Breast epithelium (tissue), 3 donors: ENCODE measurements around the gene CTNNAL1.

ENCODE experiments used
- POLR2A ChIP-seq: fragments of 450-650 bp; IDR thresholded peaks from one replicate; pipeline ENCODE4 v1.6.1; 2016; ENCODE audit warnings: antibody characterized with exemption, mild to moderate bottlenecking, moderate library complexity
- TF ChIP-seq, protein P1 (sequence below), 3 donors: fragments of 450-650 bp; IDR thresholded peaks; one replicate each; pipeline ENCODE4 v1.5.1; 2016 to 2017; ENCODE audit warnings: antibody characterized with exemption in 3 of 3, mild to moderate bottlenecking in 3 of 3, moderate library complexity in 3 of 3

DNA sequence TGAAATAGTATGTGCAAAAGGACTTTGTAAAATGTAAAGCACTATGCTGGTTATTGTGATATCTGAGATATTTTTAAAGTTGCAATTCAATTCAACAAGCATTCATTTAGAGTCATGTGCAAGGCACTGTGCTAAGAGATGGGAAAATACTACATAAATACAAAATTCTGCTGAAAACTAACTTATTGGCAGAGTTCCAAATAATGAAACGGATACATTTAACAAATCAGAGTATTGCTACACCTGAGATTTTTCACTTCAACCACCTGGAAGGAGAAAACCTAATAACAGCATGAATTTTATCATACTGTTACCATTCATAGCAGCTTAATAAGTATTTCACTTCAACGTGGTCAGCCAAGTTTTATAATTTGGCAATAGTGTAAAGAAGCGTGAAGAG, 6.1 kb upstream of the CTNNAL1 start:
- TF ChIP-seq POLR2A = no peak
- TF ChIP-seq, protein P1, sequence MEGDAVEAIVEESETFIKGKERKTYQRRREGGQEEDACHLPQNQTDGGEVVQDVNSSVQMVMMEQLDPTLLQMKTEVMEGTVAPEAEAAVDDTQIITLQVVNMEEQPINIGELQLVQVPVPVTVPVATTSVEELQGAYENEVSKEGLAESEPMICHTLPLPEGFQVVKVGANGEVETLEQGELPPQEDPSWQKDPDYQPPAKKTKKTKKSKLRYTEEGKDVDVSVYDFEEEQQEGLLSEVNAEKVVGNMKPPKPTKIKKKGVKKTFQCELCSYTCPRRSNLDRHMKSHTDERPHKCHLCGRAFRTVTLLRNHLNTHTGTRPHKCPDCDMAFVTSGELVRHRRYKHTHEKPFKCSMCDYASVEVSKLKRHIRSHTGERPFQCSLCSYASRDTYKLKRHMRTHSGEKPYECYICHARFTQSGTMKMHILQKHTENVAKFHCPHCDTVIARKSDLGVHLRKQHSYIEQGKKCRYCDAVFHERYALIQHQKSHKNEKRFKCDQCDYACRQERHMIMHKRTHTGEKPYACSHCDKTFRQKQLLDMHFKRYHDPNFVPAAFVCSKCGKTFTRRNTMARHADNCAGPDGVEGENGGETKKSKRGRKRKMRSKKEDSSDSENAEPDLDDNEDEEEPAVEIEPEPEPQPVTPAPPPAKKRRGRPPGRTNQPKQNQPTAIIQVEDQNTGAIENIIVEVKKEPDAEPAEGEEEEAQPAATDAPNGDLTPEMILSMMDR (IDR thresholded peaks at IDR 0.05) = no peak
